HepG2 (cell line): Measurements from ENCODE around the gene ABHD1. TPM values are rescaled to one million over a fixed set of nuclear protein-coding genes. Genes with fewer than 3 reads are reported as not detected.

ENCODE experiments used
- AHR ChIP-seq: IDR thresholded peaks from 2 replicates; pipeline ENCODE4 v1.6.1; 2018; ENCODE audit warnings: missing genetic modification reagents, missing compliant biosample characterization
- ARHGAP35 ChIP-seq: sonication (generic); formaldehyde crosslinking; IDR thresholded peaks from 2 replicates; pipeline ENCODE4 v1.9.0; 2022; ENCODE audit warnings: mild to moderate bottlenecking, inconsistent platforms, moderate library complexity, missing genetic modification reagents, borderline replicate concordance
- CBX2 ChIP-seq, 2 experiments: fragments of 200-600 bp in 1 of 2; sonication (generic); formaldehyde crosslinking in 1 of 2; IDR thresholded peaks; 2 replicates each; pipeline versions ENCODE4 v1.7.0 to v1.8.1; 2018 to 2022; ENCODE audit warnings: low read depth in 2 of 2, low read length in 1 of 2, mild to moderate bottlenecking in 1 of 2, missing genetic modification reagents in 1 of 2
- FOXA1 ChIP-seq, 2 experiments: fragments of 450-650 bp in 1 of 2; sonication (generic) in 1 of 2; formaldehyde crosslinking in 1 of 2; IDR thresholded peaks; 2 replicates each; pipeline versions ENCODE4 v1.4.0 to v1.6.1; 2016 to 2020; ENCODE audit warnings: missing genetic modification reagents in 1 of 2
- MZF1 ChIP-seq: sonication (generic); formaldehyde crosslinking; IDR thresholded peaks from 2 replicates; pipeline ENCODE4 v1.8.1; 2023; ENCODE audit warnings: mild to moderate bottlenecking, missing genetic modification reagents, borderline replicate concordance
- NCOA1 ChIP-seq: sonication (generic); formaldehyde crosslinking; IDR thresholded peaks from 2 replicates; pipeline ENCODE4 v1.9.0; 2021; ENCODE audit warnings: missing genetic modification reagents
- ONECUT2 ChIP-seq: sonication (generic); formaldehyde crosslinking; IDR thresholded peaks from 2 replicates; pipeline ENCODE4 v1.4.0; 2020; ENCODE audit warnings: missing genetic modification reagents
- RAD21 ChIP-seq: fragments of 450-650 bp; formaldehyde crosslinking; IDR thresholded peaks from 2 replicates; pipeline ENCODE4 v1.5.0; 2020; ENCODE audit warnings: mild to moderate bottlenecking
- RELA ChIP-seq: sonication (generic); formaldehyde crosslinking; IDR thresholded peaks from 2 replicates; pipeline ENCODE4 v1.4.0; 2020; ENCODE audit warnings: missing genetic modification reagents
- SCMH1 ChIP-seq: sonication (generic); formaldehyde crosslinking; IDR thresholded peaks from 2 replicates; pipeline ENCODE4 v1.9.0; 2021; ENCODE audit warnings: missing genetic modification reagents, mild to moderate bottlenecking, borderline replicate concordance
- SRSF1 ChIP-seq: fragments of 200-400 bp; formaldehyde crosslinking; optimal IDR thresholded peaks from 2 replicates; pipeline ENCODE3; 2017; ENCODE audit warnings: mild to moderate bottlenecking, low read depth, low read length, moderate library complexity
- ZBTB33 ChIP-seq: sonication (generic); formaldehyde crosslinking; IDR thresholded peaks from 2 replicates; pipeline ENCODE4 v1.4.0; 2020; ENCODE audit warnings: missing genetic modification reagents
- ZGPAT ChIP-seq: IDR thresholded peaks from 2 replicates; pipeline ENCODE4 v1.6.1; 2016; ENCODE audit warnings: mild to moderate bottlenecking
- ZNF274 ChIP-seq: sonication (generic); formaldehyde crosslinking; IDR thresholded peaks from 2 replicates; pipeline ENCODE4 v1.5.1; 2020; ENCODE audit warnings: mild to moderate bottlenecking, missing genetic modification reagents
- ZNF3 ChIP-seq: IDR thresholded peaks from 2 replicates; pipeline ENCODE4 v1.7.0; 2017; ENCODE audit warnings: inconsistent platforms
- ZNF335 ChIP-seq: sonication (generic); formaldehyde crosslinking; IDR thresholded peaks from 2 replicates; pipeline ENCODE4 v1.4.0; 2020; ENCODE audit warnings: missing genetic modification reagents
- ZNF629 ChIP-seq: sonication (generic); formaldehyde crosslinking; conservative IDR thresholded peaks from 2 replicates; pipeline ENCODE4 v1.5.0; 2020; ENCODE audit warnings: missing genetic modification reagents
- ZNF761 ChIP-seq: sonication (generic); formaldehyde crosslinking; conservative IDR thresholded peaks from 2 replicates; pipeline ENCODE4 v1.4.0; 2020; ENCODE audit warnings: mild to moderate bottlenecking, missing genetic modification reagents
- ZNF792 ChIP-seq: IDR thresholded peaks from 2 replicates; pipeline ENCODE4 v1.6.1; 2016
- ZSCAN29 ChIP-seq: sonication (generic); formaldehyde crosslinking; conservative IDR thresholded peaks from 2 replicates; pipeline ENCODE4 v1.4.0; 2020; ENCODE audit warnings: mild to moderate bottlenecking, missing genetic modification reagents
- polyA plus RNA-seq, 8 experiments: library from polyadenylated mRNA; depleted of rRNA in 3 of 8; stranded (reverse) in 7 of 8; unstranded in 1 of 8; fragments of >200 nt; fragmentation: Illumina TruSeq in 4 of 8; extraction: Trizol in 4 of 8; gene quantifications; 2 replicates each; pipeline versions ENCODE4 v1.2.1 to v1.2.3, GENCODE V29; 2011 to 2016; ENCODE audit warnings: low read depth in 4 of 8, missing spikeins in 1 of 8, mixed read lengths in 1 of 8; ENCODE audit not compliant: insufficient read depth in 1 of 8
- total RNA-seq, 5 experiments: library from RNA; depleted of rRNA; stranded (reverse); fragments of >200 nt; fragmentation: Illumina TruSeq; extraction: Trizol; gene quantifications; 2 replicates each; pipeline ENCODE4 v1.2.3, GENCODE V29; 2016; ENCODE audit warnings: low read depth in 1 of 5
- TF ChIP-seq, protein P1 (sequence below): IDR thresholded peaks from 2 replicates; pipeline ENCODE4 v1.6.1; 2016
- TF ChIP-seq, protein P2 (sequence below): sonication (generic); formaldehyde crosslinking; IDR thresholded peaks from 2 replicates; pipeline ENCODE4 v1.9.0; 2022; ENCODE audit warnings: low read depth, missing genetic modification reagents

ABHD1 gene
- total and polyA plus RNA-seq, 2 of the 13 experiments (the other 11 are each of a cell fraction or from before 2014, with no cell fraction given) = 0.04 to 0.81 TPM

DNA sequence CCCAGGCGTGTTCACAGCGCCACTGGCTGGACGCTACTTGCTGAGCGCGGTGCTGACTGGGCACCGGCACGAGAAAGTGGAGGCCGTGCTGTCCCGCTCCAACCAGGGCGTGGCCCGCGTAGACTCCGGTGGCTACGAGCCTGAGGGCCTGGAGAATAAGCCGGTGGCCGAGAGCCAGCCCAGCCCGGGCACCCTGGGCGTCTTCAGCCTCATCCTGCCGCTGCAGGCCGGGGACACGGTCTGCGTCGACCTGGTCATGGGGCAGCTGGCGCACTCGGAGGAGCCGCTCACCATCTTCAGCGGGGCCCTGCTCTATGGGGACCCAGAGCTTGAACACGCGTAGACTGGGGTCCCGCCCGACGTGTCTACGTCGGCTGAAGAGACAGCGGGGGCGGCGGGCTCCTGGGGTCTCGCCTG lies 37.9 kb upstream of the ABHD1 start (continued):
- TF ChIP-seq, protein P1, sequence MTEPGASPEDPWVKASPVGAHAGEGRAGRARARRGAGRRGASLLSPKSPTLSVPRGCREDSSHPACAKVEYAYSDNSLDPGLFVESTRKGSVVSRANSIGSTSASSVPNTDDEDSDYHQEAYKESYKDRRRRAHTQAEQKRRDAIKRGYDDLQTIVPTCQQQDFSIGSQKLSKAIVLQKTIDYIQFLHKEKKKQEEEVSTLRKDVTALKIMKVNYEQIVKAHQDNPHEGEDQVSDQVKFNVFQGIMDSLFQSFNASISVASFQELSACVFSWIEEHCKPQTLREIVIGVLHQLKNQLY = no peak
- TF ChIP-seq, protein P2, sequence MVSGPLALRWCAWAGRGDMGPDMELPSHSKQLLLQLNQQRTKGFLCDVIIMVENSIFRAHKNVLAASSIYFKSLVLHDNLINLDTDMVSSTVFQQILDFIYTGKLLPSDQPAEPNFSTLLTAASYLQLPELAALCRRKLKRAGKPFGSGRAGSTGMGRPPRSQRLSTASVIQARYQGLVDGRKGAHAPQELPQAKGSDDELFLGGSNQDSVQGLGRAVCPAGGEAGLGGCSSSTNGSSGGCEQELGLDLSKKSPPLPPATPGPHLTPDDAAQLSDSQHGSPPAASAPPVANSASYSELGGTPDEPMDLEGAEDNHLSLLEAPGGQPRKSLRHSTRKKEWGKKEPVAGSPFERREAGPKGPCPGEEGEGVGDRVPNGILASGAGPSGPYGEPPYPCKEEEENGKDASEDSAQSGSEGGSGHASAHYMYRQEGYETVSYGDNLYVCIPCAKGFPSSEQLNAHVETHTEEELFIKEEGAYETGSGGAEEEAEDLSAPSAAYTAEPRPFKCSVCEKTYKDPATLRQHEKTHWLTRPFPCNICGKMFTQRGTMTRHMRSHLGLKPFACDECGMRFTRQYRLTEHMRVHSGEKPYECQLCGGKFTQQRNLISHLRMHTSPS = peak; percentile 31; the same call in 1 of the 2 replicates
- peak; percentile 92; the same call in 1 of the 2 replicates for TF ChIP-seq MZF1 (CRISPR knock-in tag)
- no peak for TF ChIP-seq SRSF1
- no peak for TF ChIP-seq SCMH1 (CRISPR knock-in tag)
- no peak for TF ChIP-seq ZNF3 (CRISPR knock-in tag)
- no peak for TF ChIP-seq RAD21 (CRISPR knock-in tag)
- TF ChIP-seq ZNF335 (CRISPR knock-in tag) = no peak
- no peak for TF ChIP-seq FOXA1 (IDR thresholded peaks at IDR 0.05)
- no peak for TF ChIP-seq FOXA1 (CRISPR knock-in tag; IDR thresholded peaks at IDR 0.05)
- TF ChIP-seq RELA (CRISPR knock-in tag) = 0 out of 2 replicates have a peak, but pooled peaks have one; percentile 5
- no peak; the same call in 1 of the 2 replicates for TF ChIP-seq ZNF761 (CRISPR knock-in tag)
- TF ChIP-seq ZGPAT (CRISPR knock-in tag) = no peak
- TF ChIP-seq ARHGAP35 (CRISPR knock-in tag) = 0 out of 2 replicates have a peak, but pooled peaks have one; percentile 54
- peak; percentile 98 for TF ChIP-seq ZSCAN29 (CRISPR knock-in tag)
- TF ChIP-seq NCOA1 (CRISPR knock-in tag) = peak; percentile 60; the same call in 1 of the 2 replicates
- TF ChIP-seq ONECUT2 (CRISPR knock-in tag) = no peak
- no peak for TF ChIP-seq CBX2 (IDR thresholded peaks at IDR 0.05; ENCODE audit: low read depth, low read length)
- no peak for TF ChIP-seq CBX2 (CRISPR knock-in tag; IDR thresholded peaks at IDR 0.05; ENCODE audit: low read depth)
- no peak for TF ChIP-seq AHR (CRISPR knock-in tag)
- TF ChIP-seq ZNF629 (CRISPR knock-in tag) = 0 out of 2 replicates have a peak, but pooled peaks have one; percentile 10
- 0 out of 2 replicates have a peak, but pooled peaks have one; percentile 3 for TF ChIP-seq ZNF274 (CRISPR knock-in tag)
- TF ChIP-seq ZNF792 (CRISPR knock-in tag) = no peak; the same call in 1 of the 2 replicates
- TF ChIP-seq ZBTB33 (CRISPR knock-in tag) = peak; percentile 90
